Effector memory CD8-positive, alpha-beta T cell (primary cell): ENCODE results near the gene TKT.
A peak's percentile ranks its signal among the peaks of the same experiment; 100 is the strongest.

Experiments used
- ATAC-seq: fragments of 150-1000 bp; cut with Tn5 transposase; replicated peaks from 2 replicates; pipeline ENCODE4 v1.10.0; 2021; ENCODE audit warnings: mild to moderate bottlenecking, moderate library complexity
- DNase-seq, 3 experiments: peaks; one replicate each; pipeline ENCODE4 v3.0.0; 2021
- H3K27ac Mint-ChIP-seq, 2 donors: one replicate each; pipeline ENCODE4 v1.8.0; 2022; ENCODE audit warnings: mild to moderate bottlenecking in 2 of 2, mixed read lengths in 2 of 2, moderate library complexity in 2 of 2
- H3K27me3 Mint-ChIP-seq, 2 donors: one replicate each; pipeline ENCODE4 v1.8.0; 2022; ENCODE audit warnings: mixed read lengths in 2 of 2
- H3K36me3 Mint-ChIP-seq: one replicate; pipeline ENCODE4 v1.8.0; 2022; ENCODE audit warnings: mild to moderate bottlenecking, moderate library complexity, mixed read lengths; ENCODE audit not compliant: insufficient read depth
- H3K4me1 Mint-ChIP-seq, 2 donors: one replicate each; pipeline ENCODE4 v1.8.0; 2022; ENCODE audit warnings: low read depth in 2 of 2, mixed read lengths in 2 of 2
- H3K4me3 Mint-ChIP-seq, 2 donors: one replicate each; pipeline ENCODE4 v1.8.0; 2022; ENCODE audit warnings: mild to moderate bottlenecking in 2 of 2, mixed read lengths in 2 of 2, moderate library complexity in 2 of 2
- H3K9me3 Mint-ChIP-seq, 2 donors: one replicate each; pipeline ENCODE4 v1.8.0; 2022; ENCODE audit warnings: mixed read lengths in 2 of 2

The TKT gene

GRCh38 chr3:53242155-53242554, 13.7 kb downstream of the TKT start:
- peak overlapping the region in 1 of 2 donors; percentile 49 for H3K27ac Mint-ChIP-seq
- no peak overlapping the region for H3K4me3 Mint-ChIP-seq
- H3K27me3 Mint-ChIP-seq, result no peaks in the 10 kb centered on the region
- peaks cover 12 to 14% of the 10 kb centered on the region in 2 donors for H3K4me1 Mint-ChIP-seq
- DNase-seq (no peak), ATAC-seq (no peak)
- H3K36me3 Mint-ChIP-seq, result peaks cover 13% of the 10 kb centered on the region
- H3K9me3 Mint-ChIP-seq, result no peaks in the 10 kb centered on the region

GRCh38 chr3:53240989-53241972, 14.5 kb downstream of the TKT start:
- DNase-seq (no peak), ATAC-seq (no peak)
- Mint-ChIP-seq H3K36me3 (peaks cover 12% of the 10 kb centered on the region), H3K27me3 (no peaks in the 10 kb centered on the region), H3K4me1 (peaks cover 11 to 14% of the 10 kb centered on the region in 2 donors), H3K27ac (peak overlapping the region in 1 of 2 donors; percentile 49), H3K9me3 (no peaks in the 10 kb centered on the region), H3K4me3 (no peak overlapping the region)

- ATAC-seq (no peak), DNase-seq (no peak)
- Mint-ChIP-seq H3K4me1 (peaks cover 11 to 12% of the 10 kb centered on the region in 2 donors), H3K9me3 (no peaks in the 10 kb centered on the region), H3K27me3 (no peaks in the 10 kb centered on the region), H3K36me3 (peaks cover 17% of the 10 kb centered on the region), H3K27ac (no peak overlapping the region), H3K4me3 (no peak overlapping the region)
Measured at GRCh38 chr3:53239800-53240199, 16.0 kb downstream of the TKT start.

- Mint-ChIP-seq H3K27me3 (no peaks in the 10 kb centered on the region), H3K9me3 (no peaks in the 10 kb centered on the region), H3K4me1 (peaks cover 11 to 12% of the 10 kb centered on the region in 2 donors), H3K4me3 (no peak overlapping the region), H3K36me3 (peaks cover 23% of the 10 kb centered on the region), H3K27ac (peak overlapping the region in 1 of 2 donors; percentile 13)
- ATAC-seq (no peak), DNase-seq (no peak)
Measured at GRCh38 chr3:53238886-53239285, 16.9 kb downstream of the TKT start.

- no peaks in the 10 kb centered on the region for H3K27me3 Mint-ChIP-seq
- peak overlapping the region in 1 of 2 donors; percentile 13 for H3K27ac Mint-ChIP-seq
- no peaks in the 10 kb centered on the region for H3K9me3 Mint-ChIP-seq
- peaks cover 30% of the 10 kb centered on the region for H3K36me3 Mint-ChIP-seq
- no peak overlapping the region for H3K4me3 Mint-ChIP-seq
- DNase-seq (no peak), ATAC-seq (no peak)
- peaks cover 6 to 7% of the 10 kb centered on the region in 2 donors for H3K4me1 Mint-ChIP-seq
Measured at GRCh38 chr3:53238051-53238850, 17.6 kb downstream of the TKT start.

- Mint-ChIP-seq H3K27ac (peak overlapping the region in 1 of 2 donors; percentile 86), H3K9me3 (no peaks in the 10 kb centered on the region), H3K36me3 (peaks cover 48% of the 10 kb centered on the region), H3K4me3 (no peak overlapping the region), H3K27me3 (no peaks in the 10 kb centered on the region), H3K4me1 (peaks cover 4 to 7% of the 10 kb centered on the region in 2 donors)
- DNase-seq, result no peak
- ATAC-seq, result no peak
Measured at GRCh38 chr3:53236112-53236841, 19.5 kb downstream of the TKT start.

- Mint-ChIP-seq H3K36me3 (peaks cover 50% of the 10 kb centered on the region), H3K27me3 (no peaks in the 10 kb centered on the region), H3K9me3 (no peaks in the 10 kb centered on the region), H3K4me3 (no peak overlapping the region), H3K4me1 (peaks cover 4 to 7% of the 10 kb centered on the region in 2 donors), H3K27ac (peak overlapping the region in 1 of 2 donors; percentile 25)
- no peak for ATAC-seq
- no peak for DNase-seq
Measured at GRCh38 chr3:53235545-53235944, 20.3 kb downstream of the TKT start.

GRCh38 chr3:53234841-53235232, 21.0 kb downstream of the TKT start:
- H3K9me3 Mint-ChIP-seq, result no peaks in the 10 kb centered on the region
- H3K27me3 Mint-ChIP-seq, result no peaks in the 10 kb centered on the region
- peaks cover 4 to 7% of the 10 kb centered on the region in 2 donors for H3K4me1 Mint-ChIP-seq
- H3K4me3 Mint-ChIP-seq, result no peak overlapping the region
- DNase-seq (no peak), ATAC-seq (no peak)
- no peak overlapping the region for H3K27ac Mint-ChIP-seq
- peaks cover 57% of the 10 kb centered on the region for H3K36me3 Mint-ChIP-seq

GRCh38 chr3:53234130-53234840, 21.5 kb downstream of the TKT start:
- no peaks in the 10 kb centered on the region for H3K27me3 Mint-ChIP-seq
- H3K36me3 Mint-ChIP-seq, result peaks cover 61% of the 10 kb centered on the region
- DNase-seq (no peak), ATAC-seq (no peak)
- H3K9me3 Mint-ChIP-seq, result no peaks in the 10 kb centered on the region
- H3K4me1 Mint-ChIP-seq, result peaks cover 4 to 7% of the 10 kb centered on the region in 2 donors
- H3K27ac Mint-ChIP-seq, result no peak overlapping the region
- no peak overlapping the region for H3K4me3 Mint-ChIP-seq

- no peaks in the 10 kb centered on the region for H3K27me3 Mint-ChIP-seq
- peaks cover 69% of the 10 kb centered on the region for H3K36me3 Mint-ChIP-seq
- no peak for DNase-seq
- no peak for ATAC-seq
- peaks cover 4% of the 10 kb centered on the region in 2 donors for H3K4me1 Mint-ChIP-seq
- no peaks in the 10 kb centered on the region for H3K9me3 Mint-ChIP-seq
- H3K4me3 Mint-ChIP-seq, result no peak overlapping the region
- peak overlapping the region; percentile 21 to 83 for H3K27ac Mint-ChIP-seq
Measured at GRCh38 chr3:53232641-53233377, 23.0 kb downstream of the TKT start.

GRCh38 chr3:53231532-53232511, 24.0 kb downstream of the TKT start:
- peaks cover 73% of the 10 kb centered on the region for H3K36me3 Mint-ChIP-seq
- peaks cover 4% of the 10 kb centered on the region in 2 donors for H3K4me1 Mint-ChIP-seq
- no peaks in the 10 kb centered on the region for H3K27me3 Mint-ChIP-seq
- no peak overlapping the region for H3K4me3 Mint-ChIP-seq
- H3K9me3 Mint-ChIP-seq, result no peaks in the 10 kb centered on the region
- no peak for ATAC-seq
- peak overlapping the region in 1 of 2 donors; percentile 83 for H3K27ac Mint-ChIP-seq
- no peak for DNase-seq
